Middle frontal gyrus (tissue), 1 donor: ENCODE results near the gene ADM.

Experiments
- DNase-seq: peaks from one replicate; pipeline ENCODE4 v3.0.0-alpha.2; 2015; ENCODE audit warnings: low spot score; ENCODE audit errors: extremely low spot score

ADM gene

DNA sequence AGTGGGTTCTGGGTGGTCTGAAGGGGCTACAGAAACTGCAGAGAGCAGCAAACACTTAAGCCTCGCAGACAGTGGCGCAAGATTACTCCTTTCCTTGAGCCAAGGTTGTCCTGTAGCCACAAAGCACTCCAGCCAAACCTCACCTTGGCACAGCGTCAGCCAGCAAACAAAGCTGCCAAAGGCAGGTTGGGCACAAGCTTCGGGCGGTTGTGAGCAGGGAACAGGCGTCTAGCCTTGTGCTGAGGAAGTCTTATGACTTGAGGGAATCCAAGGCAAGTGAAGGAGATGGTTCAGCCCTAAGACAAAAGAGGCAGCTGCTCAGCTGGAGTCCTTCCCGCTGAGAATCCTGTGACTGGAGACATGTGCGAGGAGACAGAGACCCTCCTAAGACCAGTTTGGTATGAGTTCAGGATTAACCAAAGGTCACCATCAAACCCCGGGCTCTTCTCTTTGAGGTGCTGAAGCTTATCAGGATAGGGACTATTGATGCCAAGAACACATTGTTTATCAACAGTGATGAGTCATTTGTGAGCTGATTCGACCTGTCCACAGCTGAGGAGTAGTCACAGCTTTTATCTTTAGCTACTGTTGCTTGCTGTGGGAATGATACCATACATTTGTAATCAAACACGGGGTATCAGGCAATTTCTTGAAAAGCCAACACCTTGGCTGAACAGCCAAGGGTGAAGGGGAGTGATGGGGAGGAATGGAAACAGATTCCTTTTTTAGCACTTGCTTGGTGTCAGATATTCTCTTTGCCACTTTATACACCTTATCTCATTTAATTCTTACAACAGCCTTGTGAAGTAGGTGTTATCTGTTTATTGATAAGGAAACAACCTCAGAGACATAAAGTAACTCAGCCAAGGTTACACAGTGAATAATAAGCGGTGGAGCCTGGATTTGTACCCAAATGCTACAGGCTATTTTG, 4.6 kb downstream of the ADM start:
- DNase-seq: no peak

DNA sequence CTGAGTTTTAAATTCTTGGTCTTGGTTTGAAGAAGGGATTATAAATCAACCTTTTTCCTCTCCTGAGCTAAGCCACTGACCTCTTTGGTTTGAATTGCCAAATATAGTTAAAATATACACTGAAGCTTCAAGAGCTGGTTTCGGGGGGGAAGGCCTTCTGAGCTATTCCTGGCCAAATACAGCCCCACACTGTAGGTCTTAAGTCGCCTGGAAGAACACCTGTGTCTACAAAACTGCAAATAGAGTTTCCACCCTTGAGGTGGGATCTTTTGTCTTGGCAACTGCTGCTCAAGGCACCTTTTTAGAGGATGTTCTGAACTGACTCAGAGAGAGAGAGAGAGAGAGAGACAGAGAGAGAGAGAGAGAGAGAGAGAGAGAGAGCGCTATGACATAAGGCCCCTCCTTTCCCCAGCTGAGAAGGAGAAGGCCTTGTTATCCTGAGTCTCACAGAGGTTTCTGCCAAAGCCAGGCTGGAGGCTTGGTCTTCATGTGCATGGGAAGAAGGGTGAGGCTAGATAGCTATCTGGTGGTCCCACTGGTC, 5.5 kb downstream of the ADM start:
- DNase-seq: no peak

- no peak for DNase-seq
These were observed 6.9 kb downstream of the ADM start for GRCh38 chr11:10311802-10312201.

- no peak for DNase-seq
These were observed 9.6 kb downstream of the ADM start for GRCh38 chr11:10314199-10315072.

DNA sequence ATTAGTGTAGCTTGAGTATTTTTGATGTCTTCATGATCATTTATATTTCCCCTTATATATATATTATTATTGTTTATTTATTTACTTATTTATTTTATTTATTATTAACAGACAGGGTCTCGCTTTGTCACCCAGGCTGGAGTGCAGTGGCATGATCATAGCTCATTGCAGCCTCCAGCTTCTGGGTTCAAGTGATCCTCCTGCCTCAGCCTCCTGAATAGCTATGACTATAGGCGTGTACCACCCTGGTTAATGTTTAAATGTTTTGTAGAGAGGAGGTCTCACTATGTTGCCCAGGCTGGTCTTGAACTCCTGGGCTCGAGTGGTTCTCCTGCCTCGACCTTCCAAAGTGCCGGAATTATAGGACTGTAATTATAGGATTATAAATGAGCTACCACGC, 10.2 kb downstream of the ADM start:
- no peak for DNase-seq

DNA sequence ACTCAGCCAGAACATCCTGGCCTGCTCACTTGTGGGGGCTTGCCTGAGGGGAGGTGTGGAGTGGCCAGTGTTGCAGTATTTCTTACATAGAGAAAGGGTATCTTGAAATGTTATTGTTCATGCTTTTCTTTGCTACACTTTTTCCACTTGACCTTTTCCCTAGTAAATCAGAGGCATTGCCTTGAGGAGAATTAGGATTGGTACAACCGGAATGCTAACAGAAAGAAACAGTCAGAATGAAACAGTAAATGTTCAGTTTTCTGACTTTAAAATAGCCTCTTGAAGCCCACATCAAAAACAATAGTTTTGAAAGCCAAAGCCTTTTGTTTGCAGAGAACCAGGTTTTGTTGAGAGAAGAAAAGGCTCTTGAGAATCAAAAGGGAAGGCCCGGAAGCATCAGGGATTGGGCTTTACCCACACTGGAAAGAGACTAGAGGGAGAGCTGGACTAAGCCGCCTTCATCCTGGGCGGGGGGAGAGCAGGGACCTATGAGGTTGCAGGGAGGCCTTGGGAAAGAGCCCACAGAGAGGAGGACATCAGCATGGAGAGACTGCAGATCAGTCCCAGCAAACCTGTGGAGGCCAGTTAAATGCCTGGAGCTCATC, 12.4 kb downstream of the ADM start:
- no peak for DNase-seq

- no peak for DNase-seq
These were observed 13.1 kb downstream of the ADM start for GRCh38 chr11:10317776-10318526.

DNA sequence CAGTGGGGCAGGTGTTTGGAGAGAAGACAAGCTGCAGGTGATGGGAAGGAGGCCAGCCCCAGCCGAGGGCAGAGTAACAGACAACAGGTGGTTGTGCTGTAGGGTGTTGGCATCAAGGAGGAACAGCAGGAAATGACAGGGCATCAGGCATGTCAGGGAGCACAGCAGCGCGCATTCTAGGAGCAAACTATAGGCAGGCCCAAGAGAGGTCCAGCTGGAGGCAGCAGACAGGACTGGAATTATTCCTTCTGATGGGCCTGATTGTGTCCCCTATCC, 13.6 kb downstream of the ADM start:
- no peak for DNase-seq

- DNase-seq: no peak
These were observed 15.1 kb downstream of the ADM start for GRCh38 chr11:10319702-10320558.

DNA sequence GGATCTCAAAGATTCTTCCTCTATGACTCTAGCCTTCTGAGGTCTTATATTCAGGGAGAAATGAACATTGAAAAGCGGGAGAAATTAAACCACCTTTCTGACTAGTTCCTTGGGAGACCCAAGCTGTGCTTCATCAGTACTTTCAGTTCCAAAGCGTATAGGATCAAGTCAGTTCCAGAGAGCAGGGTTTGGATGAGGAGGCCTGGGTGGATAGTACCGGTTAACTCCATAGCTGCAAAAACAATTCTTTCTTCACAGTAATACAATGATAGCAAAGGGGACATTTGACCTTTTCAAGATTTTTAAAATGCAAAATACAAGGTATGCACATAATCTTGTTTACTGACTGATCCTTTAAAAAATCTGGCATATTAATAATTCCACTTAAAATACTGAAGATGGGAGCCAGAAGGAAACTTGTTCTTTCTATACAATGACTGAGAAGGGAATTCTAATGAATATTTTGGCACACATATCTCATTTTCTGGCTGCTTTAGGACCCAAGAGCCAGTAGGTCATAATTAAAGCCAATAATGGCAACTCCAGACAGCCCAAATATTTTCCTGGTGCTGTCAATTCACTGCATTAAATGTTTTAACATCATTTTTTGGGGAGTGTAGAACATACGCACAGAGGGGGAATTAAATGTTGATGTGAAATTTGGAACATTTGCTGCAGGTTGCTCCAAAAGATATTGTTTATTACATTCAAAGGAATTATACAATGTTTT, 16.0 kb downstream of the ADM start:
- DNase-seq: no peak

GRCh38 chr11:10322401-10322800, 17.5 kb downstream of the ADM start:
- no peak for DNase-seq

- peak; percentile 51 for DNase-seq
These were observed 18.2 kb downstream of the ADM start for GRCh38 chr11:10322830-10323792.

- DNase-seq: no peak
These were observed 18.9 kb downstream of the ADM start for GRCh38 chr11:10323793-10324170.

- no peak for DNase-seq
These were observed 19.6 kb downstream of the ADM start for GRCh38 chr11:10324474-10324873.

DNA sequence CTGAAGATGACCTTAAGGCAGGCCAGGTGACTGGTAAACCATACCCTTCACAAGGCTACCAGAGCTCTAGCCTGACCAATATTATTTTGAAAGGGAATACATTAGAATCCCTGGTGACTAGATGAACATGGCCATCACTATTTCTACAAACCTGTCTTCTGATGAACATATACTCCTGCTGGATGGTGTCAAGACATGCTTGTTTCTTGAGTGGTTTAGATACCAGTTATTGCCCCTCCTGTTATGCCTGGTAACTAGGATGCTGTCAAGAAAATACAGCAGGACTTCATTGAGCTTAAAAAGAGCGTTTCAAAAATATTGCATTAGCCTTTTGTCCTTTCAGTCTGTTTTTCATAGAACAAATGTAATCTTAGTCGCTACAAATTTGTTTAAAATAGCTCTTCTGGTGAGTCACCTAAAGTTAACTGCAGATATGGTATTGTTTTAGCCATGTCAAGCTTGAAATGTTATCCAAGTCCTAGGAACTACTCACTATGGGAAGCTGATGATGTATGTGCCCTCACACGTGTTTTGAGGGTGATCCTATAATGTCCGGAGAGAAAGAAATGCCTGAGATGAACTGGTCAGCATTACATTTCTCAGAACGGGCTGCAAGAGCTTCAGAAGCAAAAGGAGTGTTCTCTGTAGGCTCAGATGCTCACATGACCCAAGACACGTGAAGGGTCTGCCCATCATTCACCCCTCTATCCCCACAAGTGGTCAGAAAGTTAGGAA, 20.6 kb downstream of the ADM start:
- DNase-seq: no peak

DNA sequence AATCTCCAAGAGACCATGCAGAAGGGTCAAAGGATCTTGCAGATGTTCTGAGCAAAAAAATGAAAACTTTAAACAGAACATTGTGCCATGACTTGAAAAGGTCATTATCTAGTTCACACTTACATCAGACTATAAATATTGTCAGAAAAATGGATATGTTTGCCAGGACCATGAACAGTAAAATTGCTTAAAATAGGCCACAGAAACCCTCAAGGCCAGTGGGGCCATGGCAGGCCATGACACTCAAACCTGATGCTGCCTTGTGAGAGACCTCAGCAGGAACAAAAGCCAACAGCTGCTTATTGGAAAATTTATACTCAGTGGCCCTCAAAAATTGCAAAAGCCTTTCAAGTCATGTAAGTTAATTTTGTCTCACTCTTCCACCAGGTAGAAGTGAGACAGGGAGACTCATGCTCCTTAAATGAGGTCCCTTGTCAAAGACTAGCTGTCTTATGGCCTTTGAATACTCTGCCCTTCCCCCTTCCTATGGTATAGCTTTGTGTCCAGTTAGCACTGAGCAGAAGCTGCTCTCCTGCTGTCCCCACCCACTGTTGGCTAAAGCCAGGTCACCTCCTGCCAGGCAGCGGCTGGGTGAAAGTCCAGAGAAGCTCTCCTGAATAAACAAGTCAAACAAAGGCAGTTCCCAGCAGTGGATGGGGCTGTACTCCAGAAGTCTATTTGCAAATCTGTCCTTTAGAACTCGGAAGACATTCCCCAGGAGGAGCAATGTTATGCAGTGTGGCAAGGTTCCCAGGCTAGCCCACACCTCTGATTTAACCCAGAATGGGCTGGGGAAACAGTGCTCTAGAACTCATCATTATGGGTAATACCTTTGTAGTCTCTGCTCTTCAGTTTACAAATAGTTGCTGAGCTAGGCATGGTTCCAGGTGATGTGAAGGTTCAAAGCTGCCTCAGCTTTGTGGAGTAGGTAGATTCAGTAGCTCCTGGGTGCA, 21.4 kb downstream of the ADM start:
- DNase-seq: no peak

- no peak for DNase-seq
These were observed 22.4 kb downstream of the ADM start for GRCh38 chr11:10327254-10327653.
